Measurements from ENCODE around the gene CWC15. TPM values are rescaled to one million over a fixed set of nuclear protein-coding genes. Genes with fewer than 3 reads are reported as not detected.

Gene CWC15
- total RNA-seq, 2 donors from 2014 or later = 75.1 to 91.4 TPM

GRCh38 chr11:94974178-94974577, 822 bp upstream of the CWC15 start:
- peak overlapping the region; percentile 93 to 99 for H3K4me3 Mint-ChIP-seq
- ATAC-seq (replicated peaks in 1 of 2) (no peak), DNase-seq (no peak)
- peaks cover 8 to 18% of the 10 kb centered on the region in 2 donors for H3K36me3 Mint-ChIP-seq (ENCODE audit: insufficient read depth in 2 of 2)
- no peaks in the 10 kb centered on the region for H3K27me3 Mint-ChIP-seq (ENCODE audit: low read depth)
- H3K4me1 Mint-ChIP-seq (ENCODE audit: low read depth) = peaks cover 16% of the 10 kb centered on the region
- no peaks in the 10 kb centered on the region for H3K9me3 Mint-ChIP-seq
- H3K27ac Mint-ChIP-seq = peak overlapping the region; percentile 94

GRCh38 chr11:94972700-94973098, 657 bp downstream of the CWC15 start:
- no peaks in the 10 kb centered on the region for H3K9me3 Mint-ChIP-seq
- ATAC-seq (replicated peaks in 1 of 2) (no peak), DNase-seq (no peak)
- H3K27me3 Mint-ChIP-seq (ENCODE audit: low read depth) = no peaks in the 10 kb centered on the region
- peaks cover 16% of the 10 kb centered on the region for H3K4me1 Mint-ChIP-seq (ENCODE audit: low read depth)
- peak overlapping the region; percentile 97 for H3K27ac Mint-ChIP-seq
- peak overlapping the region; percentile 93 to 99 for H3K4me3 Mint-ChIP-seq
- H3K36me3 Mint-ChIP-seq (ENCODE audit: insufficient read depth in 2 of 2) = peaks cover 11 to 28% of the 10 kb centered on the region in 2 donors

GRCh38 chr11:94968334-94968958, 4.9 kb downstream of the CWC15 start:
- H3K27me3 Mint-ChIP-seq (ENCODE audit: low read depth) = no peaks in the 10 kb centered on the region
- peaks cover 5% of the 10 kb centered on the region for H3K4me1 Mint-ChIP-seq (ENCODE audit: low read depth)
- no peak overlapping the region for H3K4me3 Mint-ChIP-seq
- peaks cover 16 to 42% of the 10 kb centered on the region in 2 donors for H3K36me3 Mint-ChIP-seq (ENCODE audit: insufficient read depth in 2 of 2)
- H3K9me3 Mint-ChIP-seq = no peaks in the 10 kb centered on the region
- peak overlapping the region; percentile 7 for H3K27ac Mint-ChIP-seq
- ATAC-seq (replicated peaks in 1 of 2) = no peak
- DNase-seq = no peak

GRCh38 chr11:94964934-94965333, 8.4 kb downstream of the CWC15 start:
- peaks cover 13 to 38% of the 10 kb centered on the region in 2 donors for H3K36me3 Mint-ChIP-seq (ENCODE audit: insufficient read depth in 2 of 2)
- ATAC-seq (replicated peaks in 1 of 2) = peak in 1 of 2 donors; percentile 13
- H3K9me3 Mint-ChIP-seq = no peaks in the 10 kb centered on the region
- H3K27ac Mint-ChIP-seq = no peak overlapping the region
- no peak for DNase-seq
- H3K27me3 Mint-ChIP-seq (ENCODE audit: low read depth) = no peaks in the 10 kb centered on the region
- H3K4me3 Mint-ChIP-seq = no peak overlapping the region
- no peaks in the 10 kb centered on the region for H3K4me1 Mint-ChIP-seq (ENCODE audit: low read depth)

- Mint-ChIP-seq H3K4me3 (no peak overlapping the region), H3K36me3 (ENCODE audit: insufficient read depth in 2 of 2) (peaks cover 7 to 24% of the 10 kb centered on the region in 2 donors), H3K9me3 (no peaks in the 10 kb centered on the region), H3K27me3 (ENCODE audit: low read depth) (no peaks in the 10 kb centered on the region), H3K27ac (no peak overlapping the region), H3K4me1 (ENCODE audit: low read depth) (no peaks in the 10 kb centered on the region)
- DNase-seq (no peak), ATAC-seq (replicated peaks in 1 of 2) (no peak)
Observed at GRCh38 chr11:94961255-94961654, 12.1 kb downstream of the CWC15 start.

GRCh38 chr11:94960488-94960887, 12.9 kb downstream of the CWC15 start:
- no peaks in the 10 kb centered on the region for H3K9me3 Mint-ChIP-seq
- no peaks in the 10 kb centered on the region for H3K27me3 Mint-ChIP-seq (ENCODE audit: low read depth)
- H3K27ac Mint-ChIP-seq = no peak overlapping the region
- H3K36me3 Mint-ChIP-seq (ENCODE audit: insufficient read depth in 2 of 2) = peaks cover 2 to 19% of the 10 kb centered on the region in 2 donors
- DNase-seq (no peak), ATAC-seq (replicated peaks in 1 of 2) (no peak)
- H3K4me1 Mint-ChIP-seq (ENCODE audit: low read depth) = no peaks in the 10 kb centered on the region
- no peak overlapping the region for H3K4me3 Mint-ChIP-seq

GRCh38 chr11:94959179-94959578, 14.2 kb downstream of the CWC15 start:
- no peaks in the 10 kb centered on the region for H3K9me3 Mint-ChIP-seq
- no peak for ATAC-seq (replicated peaks in 1 of 2)
- H3K4me1 Mint-ChIP-seq (ENCODE audit: low read depth) = peaks cover 4% of the 10 kb centered on the region
- H3K27ac Mint-ChIP-seq = no peak overlapping the region
- no peaks in the 10 kb centered on the region for H3K27me3 Mint-ChIP-seq (ENCODE audit: low read depth)
- no peak overlapping the region for H3K4me3 Mint-ChIP-seq
- DNase-seq = no peak
- H3K36me3 Mint-ChIP-seq (ENCODE audit: insufficient read depth in 2 of 2) = peaks cover 0 to 12% of the 10 kb centered on the region in 2 donors

- Mint-ChIP-seq H3K4me1 (ENCODE audit: low read depth) (peaks cover 4% of the 10 kb centered on the region), H3K36me3 (ENCODE audit: insufficient read depth in 2 of 2) (peaks cover 0 to 9% of the 10 kb centered on the region in 2 donors), H3K9me3 (no peaks in the 10 kb centered on the region), H3K27ac (no peak overlapping the region), H3K27me3 (ENCODE audit: low read depth) (no peaks in the 10 kb centered on the region), H3K4me3 (no peak overlapping the region)
- DNase-seq (no peak), ATAC-seq (replicated peaks in 1 of 2) (no peak)
Observed at GRCh38 chr11:94958121-94958696, 15.1 kb downstream of the CWC15 start.

GRCh38 chr11:94956963-94957362, 16.4 kb downstream of the CWC15 start:
- ATAC-seq (replicated peaks in 1 of 2) (no peak), DNase-seq (no peak)
- Mint-ChIP-seq H3K27me3 (ENCODE audit: low read depth) (no peaks in the 10 kb centered on the region), H3K9me3 (no peaks in the 10 kb centered on the region), H3K36me3 (ENCODE audit: insufficient read depth in 2 of 2) (peaks cover 0 to 2% of the 10 kb centered on the region in 2 donors), H3K27ac (no peak overlapping the region), H3K4me3 (no peak overlapping the region), H3K4me1 (ENCODE audit: low read depth) (peaks cover 4% of the 10 kb centered on the region)

- peaks cover 4% of the 10 kb centered on the region for H3K4me1 Mint-ChIP-seq (ENCODE audit: low read depth)
- H3K27me3 Mint-ChIP-seq (ENCODE audit: low read depth) = no peaks in the 10 kb centered on the region
- H3K27ac Mint-ChIP-seq = no peak overlapping the region
- H3K36me3 Mint-ChIP-seq (ENCODE audit: insufficient read depth in 2 of 2) = peaks cover 0 to 2% of the 10 kb centered on the region in 2 donors
- DNase-seq (no peak), ATAC-seq (replicated peaks in 1 of 2) (peak; percentile 67 to 69)
- no peak overlapping the region for H3K4me3 Mint-ChIP-seq
- H3K9me3 Mint-ChIP-seq = no peaks in the 10 kb centered on the region
Observed at GRCh38 chr11:94954753-94955152, 18.6 kb downstream of the CWC15 start.

- Mint-ChIP-seq H3K4me3 (no peak overlapping the region), H3K27me3 (ENCODE audit: low read depth) (no peaks in the 10 kb centered on the region), H3K36me3 (ENCODE audit: insufficient read depth in 2 of 2) (no peaks in the 10 kb centered on the region), H3K4me1 (ENCODE audit: low read depth) (peaks cover 6% of the 10 kb centered on the region), H3K27ac (no peak overlapping the region), H3K9me3 (no peaks in the 10 kb centered on the region)
- DNase-seq (no peak), ATAC-seq (replicated peaks in 1 of 2) (no peak)
Observed at GRCh38 chr11:94948070-94948617, 25.2 kb downstream of the CWC15 start.

GRCh38 chr11:94946812-94947211, 26.5 kb downstream of the CWC15 start:
- H3K27me3 Mint-ChIP-seq (ENCODE audit: low read depth) = no peaks in the 10 kb centered on the region
- DNase-seq (no peak), ATAC-seq (replicated peaks in 1 of 2) (no peak)
- H3K4me3 Mint-ChIP-seq = no peak overlapping the region
- H3K36me3 Mint-ChIP-seq (ENCODE audit: insufficient read depth in 2 of 2) = no peaks in the 10 kb centered on the region
- no peaks in the 10 kb centered on the region for H3K9me3 Mint-ChIP-seq
- H3K27ac Mint-ChIP-seq = no peak overlapping the region
- peaks cover 6% of the 10 kb centered on the region for H3K4me1 Mint-ChIP-seq (ENCODE audit: low read depth)

- no peak for ATAC-seq (replicated peaks in 1 of 2)
- Mint-ChIP-seq H3K36me3 (ENCODE audit: insufficient read depth in 2 of 2) (no peaks in the 10 kb centered on the region), H3K27ac (no peak overlapping the region), H3K27me3 (ENCODE audit: low read depth) (no peaks in the 10 kb centered on the region), H3K4me3 (no peak overlapping the region), H3K9me3 (no peaks in the 10 kb centered on the region), H3K4me1 (ENCODE audit: low read depth) (no peaks in the 10 kb centered on the region)
- no peak for DNase-seq
Observed at GRCh38 chr11:94941131-94941530, 32.2 kb downstream of the CWC15 start.

Measured in activated T-cell treated with anti-CD3 and anti-CD28 coated beads, Interleukin-2, amount 50 U/mL, for 72 hours (primary cell).